HCT116 (cell line): Measurements from ENCODE around the gene DNAAF5. TPM values are rescaled to one million over a fixed set of nuclear protein-coding genes. Genes with fewer than 3 reads are reported as not detected.

Experiments used
- ATAC-seq: fragments of 200-7000 bp; cut with Tn5 transposase; 2 replicates; pipeline ENCODE4 v1.9.1; 2020; ENCODE audit warnings: mild to moderate bottlenecking, moderate library complexity
- BruUV-seq: library from RNA; stranded (reverse); fragments of 400-500 nt; replicated peaks from 2 replicates; lab custom pipeline; 2021; lab: Mats Ljungman, UMichigan
- CTCF ChIA-PET: fragments of 300-600 bp; sonication (Branson Sonifier 250); formaldehyde crosslinking; loops from one replicate; lab custom pipeline; 2021; ENCODE audit warnings: antibody characterized with exemption; lab: Charles Lee
- POLR2A ChIA-PET: fragments of 300-600, 350-600 bp; sonication (Branson Sonifier 250); formaldehyde crosslinking; loops from one replicate; lab custom pipeline; 2021; ENCODE audit warnings: antibody characterized with exemption; lab: Charles Lee
- RAD21 ChIA-PET, 2 experiments: fragments of 300-600 bp; sonication (Branson Sonifier 250); formaldehyde crosslinking; loops; one replicate each; lab custom pipeline; 2023; ENCODE audit warnings: low total read pairs in 2 of 2; ENCODE audit not compliant: uncharacterized antibody in 2 of 2, unreplicated experiment in 2 of 2, low non-redundant PET in 1 of 2; lab: Charles Lee
- DNase-seq: peaks from one replicate; pipeline ENCODE4 v3.0.0-alpha.2; 2010; ENCODE audit warnings: low read depth, low spot score
- H2AFZ ChIP-seq: fragments of 200-600 bp; shearing (Covaris generic), sonication (generic); 2 replicates; pipeline ENCODE4 v1.6.1; 2017; ENCODE audit warnings: low read depth, mixed run types, mixed read lengths, antibody characterized with exemption, low read length; ENCODE audit not compliant: poor library complexity, severe bottlenecking
- H3K27ac ChIP-seq: 2 replicates; pipeline ENCODE4 v1.5.1; 2012; ENCODE audit warnings: low read depth, low read length
- H3K27me3 ChIP-seq: fragments of 200-600 bp; sonication (generic); 2 replicates; pipeline ENCODE4 v1.6.1; 2016; ENCODE audit warnings: mixed run types, low read length, mixed read lengths; ENCODE audit not compliant: insufficient read depth
- H3K36me3 ChIP-seq, 2 experiments: fragments of 200-500 bp in 1 of 2; fragments of 200-600 bp in 1 of 2; sonication (Bioruptor generic) in 1 of 2; sonication (generic) in 1 of 2; 2 replicates each; pipeline versions ENCODE4 v1.5.1 to v1.6.1; 2014 to 2016; ENCODE audit warnings: low read length in 2 of 2, inconsistent platforms in 1 of 2, mixed read lengths in 1 of 2, mixed run types in 1 of 2; ENCODE audit not compliant: insufficient read depth in 2 of 2, control insufficient read depth in 1 of 2
- H3K4me1 ChIP-seq, 2 experiments: fragments of 200-600 bp in 1 of 2; sonication (generic) in 1 of 2; 2 replicates each; pipeline versions ENCODE4 v1.5.1 to v1.6.1; 2012 to 2017; ENCODE audit warnings: low read length in 2 of 2, inconsistent platforms in 1 of 2, mild to moderate bottlenecking in 1 of 2, mixed read lengths in 1 of 2, mixed run types in 1 of 2, moderate library complexity in 1 of 2; ENCODE audit not compliant: insufficient read depth in 2 of 2, control insufficient read depth in 1 of 2
- H3K4me2 ChIP-seq: fragments of 200-600 bp; sonication (generic); 2 replicates; pipeline ENCODE4 v1.6.1; 2017; ENCODE audit warnings: mixed run types, low read length, mixed read lengths
- H3K4me3 ChIP-seq, 2 experiments: fragments of 200-600 bp in 1 of 2; sonication (generic) in 1 of 2; replicated peaks in 1 of 2; 2 replicates each; pipeline ENCODE4 v1.5.1; 2011 to 2016; ENCODE audit warnings: low read length in 2 of 2, control low read depth in 1 of 2, low read depth in 1 of 2, mild to moderate bottlenecking in 1 of 2, mixed read lengths in 1 of 2, mixed run types in 1 of 2
- H3K79me2 ChIP-seq: fragments of 200-600 bp; sonication (generic); 2 replicates; pipeline ENCODE4 v1.6.1; 2017; ENCODE audit warnings: mild to moderate bottlenecking, mixed run types, low read length, moderate library complexity, mixed read lengths; ENCODE audit not compliant: insufficient read depth
- H3K9ac ChIP-seq: fragments of 200-600 bp; sonication (generic); 2 replicates; pipeline ENCODE4 v1.6.1; 2016; ENCODE audit warnings: low read length, mixed read lengths
- H3K9me2 ChIP-seq: fragments of 200-600 bp; sonication (generic), shearing (Covaris generic); 2 replicates; pipeline ENCODE4 v1.6.1; 2017; ENCODE audit warnings: mixed run types, mild to moderate bottlenecking, moderate library complexity; ENCODE audit not compliant: insufficient read depth
- H3K9me3 ChIP-seq, 2 experiments: fragments of 200-500 bp in 1 of 2; fragments of 200-600 bp in 1 of 2; sonication (Bioruptor generic) in 1 of 2; sonication (generic) in 1 of 2; 2 replicates each; pipeline ENCODE4 v1.6.1; 2014 to 2017; ENCODE audit warnings: low read length in 2 of 2, mixed read lengths in 2 of 2, inconsistent platforms in 1 of 2, low read depth in 1 of 2, mild to moderate bottlenecking in 1 of 2, mixed run types in 1 of 2, moderate library complexity in 1 of 2; ENCODE audit not compliant: control insufficient read depth in 1 of 2, insufficient read depth in 1 of 2
- H4K20me1 ChIP-seq: fragments of 200-600 bp; sonication (generic), shearing (Covaris generic); 2 replicates; pipeline ENCODE4 v1.6.1; 2017; ENCODE audit warnings: mixed run types, mild to moderate bottlenecking, moderate library complexity; ENCODE audit not compliant: insufficient read depth
- ATF3 ChIP-seq: IDR thresholded peaks from 2 replicates; pipeline ENCODE4 v1.6.1; 2012
- CBX3 ChIP-seq: IDR thresholded peaks from 2 replicates; pipeline ENCODE4 v1.6.1; 2012; ENCODE audit warnings: low read depth
- EGR1 ChIP-seq: IDR thresholded peaks from 2 replicates; pipeline ENCODE4 v1.6.1; 2012; ENCODE audit warnings: low read depth
- ELF1 ChIP-seq: IDR thresholded peaks from 2 replicates; pipeline ENCODE4 v1.6.1; 2012; ENCODE audit warnings: low read depth, borderline replicate concordance
- EZH2phosphoT487 ChIP-seq: fragments of 200-600 bp; IDR thresholded peaks from 2 replicates; pipeline ENCODE4 v1.6.1; 2018; ENCODE audit warnings: antibody characterized with exemption, borderline replicate concordance
- FOSL1 ChIP-seq: IDR thresholded peaks from 2 replicates; pipeline ENCODE4 v1.6.1; 2012; ENCODE audit warnings: low read depth
- MAX ChIP-seq: IDR thresholded peaks from 2 replicates; pipeline ENCODE4 v1.6.1; 2012
- REST ChIP-seq: IDR thresholded peaks from 2 replicates; pipeline ENCODE4 v1.6.1; 2012; ENCODE audit warnings: low read depth
- SRF ChIP-seq: IDR thresholded peaks from 2 replicates; pipeline ENCODE4 v1.6.1; 2012; ENCODE audit warnings: low read depth
- YY1 ChIP-seq: IDR thresholded peaks from 2 replicates; pipeline ENCODE4 v1.6.1; 2011; ENCODE audit warnings: low read length, low read depth, moderate library complexity, mild to moderate bottlenecking; ENCODE audit not compliant: insufficient replicate concordance; ENCODE audit errors: extremely low read depth
- ZBTB33 ChIP-seq: IDR thresholded peaks from 2 replicates; pipeline ENCODE4 v1.6.1; 2011; ENCODE audit warnings: mild to moderate bottlenecking, low read length, moderate library complexity; ENCODE audit not compliant: insufficient replicate concordance; ENCODE audit errors: extremely low read depth
- ZNF274 ChIP-seq: fragments of 200-500 bp; sonication (Bioruptor generic); IDR thresholded peaks from 2 replicates; pipeline ENCODE4 v1.6.1; 2014; ENCODE audit warnings: mild to moderate bottlenecking, low read depth, low read length, inconsistent platforms
- intact Hi-C: fragments of 100-400 bp; cut with micrococcal nuclease; formaldehyde crosslinking; loops from 2 replicates; pipeline ENCODE4 v1.10.0; 2022
- total RNA-seq: library from RNA; stranded (reverse); gene quantifications from one replicate; pipeline ENCODE4 v1.2.1, GENCODE V29; 2021; ENCODE audit not compliant: unreplicated experiment

DNAAF5 gene
- total RNA-seq, 1 experiment from 2014 or later = 69.4 TPM

- H3K27ac ChIP-seq = peak overlapping the region; percentile 98
- no peaks in the 10 kb centered on the region for H4K20me1 ChIP-seq
- ChIA-PET CTCF (no interaction called here), POLR2A (no interaction called here), RAD21 (no interaction called here)
- DNase-seq (no peak), ATAC-seq (no peak)
- intact Hi-C loops = no loop called here
- no peaks in the 10 kb centered on the region for H3K27me3 ChIP-seq
- peak overlapping the region in 1 of 2 experiments; percentile 45; a peak in 2 of 4 replicates for H3K4me3 ChIP-seq
- no peaks in the 10 kb centered on the region for H3K9me3 ChIP-seq
- no TSS peak for BruUV-seq
- H3K79me2 ChIP-seq = peaks cover 93% of the 10 kb centered on the region
- TF ChIP-seq ATF3 (no peak), YY1 (no peak), ZNF274 (no peak), REST (no peak), EGR1 (no peak), EZH2phosphoT487 (no peak), MAX (no peak), CBX3 (no peak), ZBTB33 (no peak), FOSL1 (no peak), ELF1 (no peak), SRF (no peak)
- H3K4me1 ChIP-seq = peaks cover 46 to 66% of the 10 kb centered on the region in 2 experiments
- no peaks in the 10 kb centered on the region for H3K9me2 ChIP-seq
- H3K4me2 ChIP-seq = peak overlapping the region; percentile 90
- peak overlapping the region; percentile 75 for H3K9ac ChIP-seq
- no peak overlapping the region for H2AFZ ChIP-seq
- H3K36me3 ChIP-seq = peaks cover 0 to 5% of the 10 kb centered on the region in 2 experiments; a peak in 1 of 4 replicates
These were observed 103.6 kb downstream of the DNAAF5 start for GRCh38 chr7:830069-830468.
